Lower leg skin (tissue), 4 donors: ENCODE results near the gene TREH. TPM values are rescaled to one million over a fixed set of nuclear protein-coding genes. Genes with fewer than 3 reads are reported as not detected.

Experiments used
- DNase-seq, 2 donors: peaks; one replicate each; pipeline ENCODE4 v3.0.0-alpha.2; 2019; ENCODE audit warnings: low spot score in 2 of 2
- H3K4me3 ChIP-seq: fragments of 200-600 bp; sonication (generic); 2 replicates; pipeline ENCODE4 v1.5.1; 2017; ENCODE audit warnings: mild to moderate bottlenecking, low read depth; ENCODE audit not compliant: poor library complexity, severe bottlenecking
- CTCF ChIP-seq, 3 donors: fragments of 450-650 bp; IDR thresholded peaks; one replicate each; pipeline ENCODE4 v1.5.1; 2016; ENCODE audit warnings: antibody characterized with exemption in 3 of 3, mild to moderate bottlenecking in 3 of 3, moderate library complexity in 2 of 3
- POLR2A ChIP-seq, 2 donors: fragments of 450-650 bp; IDR thresholded peaks; one replicate each; pipeline ENCODE4 v1.6.1; 2016 to 2017; ENCODE audit warnings: antibody characterized with exemption in 2 of 2, mild to moderate bottlenecking in 1 of 2, moderate library complexity in 1 of 2
- WGBS, 2 donors: methylation state at CpG; one replicate each; pipeline ENCODE4 v1.1.5; 2018; 5-methylcytosine and 5-hydroxymethylcytosine counted together
- intact Hi-C: fragments of 100-400 bp; cut with DNase I; formaldehyde crosslinking; loops from one replicate; pipeline ENCODE4 v1.15.0; 2023; ENCODE audit warnings: low total_unique reads
- total RNA-seq, 4 donors: library from RNA; depleted of rRNA; stranded (reverse); fragments of >200 nt; gene quantifications; one replicate each; pipeline ENCODE4 v1.1.0, GENCODE V29; 2016

TREH gene
- total RNA-seq, 4 donors from 2014 or later, result not detected

DNA sequence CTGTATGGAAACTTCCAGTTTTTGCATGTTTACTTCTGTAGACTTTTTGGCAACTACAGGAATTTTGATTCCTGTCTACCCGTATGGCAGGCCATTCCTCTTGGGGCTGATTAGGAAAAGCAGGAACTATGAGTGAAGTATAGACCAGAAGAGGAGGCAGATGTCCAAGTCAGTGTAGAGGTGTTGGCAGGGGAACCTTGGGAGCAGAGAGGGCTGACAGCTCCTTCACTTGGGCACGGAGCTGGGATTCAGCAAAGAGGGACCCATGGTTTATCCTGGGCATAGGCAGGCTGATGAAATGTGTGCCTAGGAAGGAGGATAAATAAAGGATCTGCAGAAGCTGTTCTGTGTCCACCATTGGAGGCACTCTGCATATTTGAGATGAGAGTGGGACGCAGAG lies 33.1 kb downstream of the TREH start:
- WGBS, 2 donors, result 64 to 67% methylated on average over 3 of the region's 3 CpGs
- intact Hi-C loops, result no loop called here
- no peak overlapping the region for H3K4me3 ChIP-seq
- no peak for DNase-seq
- TF ChIP-seq CTCF (IDR thresholded peaks at IDR 0.05) (no peak), POLR2A (IDR thresholded peaks at IDR 0.05) (no peak)

- no peak overlapping the region for H3K4me3 ChIP-seq
- intact Hi-C loops, result no loop called here
- DNase-seq, result no peak
- WGBS, 2 donors, result 84 to 92% methylated on average over 24 of the region's 24 CpGs
- TF ChIP-seq POLR2A (IDR thresholded peaks at IDR 0.05) (no peak), CTCF (IDR thresholded peaks at IDR 0.05) (no peak)
These were observed 34.3 kb downstream of the TREH start for GRCh38 chr11:118645066-118645715.

DNA sequence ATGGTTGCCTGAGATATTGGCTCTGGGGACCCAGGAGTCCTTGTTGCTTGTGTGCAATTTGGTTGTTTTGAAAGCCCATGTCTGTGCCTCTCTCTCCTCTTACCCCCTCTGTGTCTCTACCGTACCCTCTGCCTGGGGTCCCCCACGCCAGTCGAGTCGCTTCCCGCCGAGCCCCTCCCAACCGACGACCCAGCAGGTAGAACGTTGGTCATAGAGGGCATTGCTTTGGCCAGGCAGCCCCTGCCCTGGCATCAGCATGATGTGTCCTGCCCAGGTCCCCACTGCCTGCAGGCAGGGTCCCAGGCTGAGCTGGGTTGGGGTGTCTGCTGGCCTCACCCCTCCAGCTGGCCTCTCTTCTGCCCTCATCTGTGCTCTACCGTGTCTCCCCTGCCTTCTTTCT lies 35.0 kb downstream of the TREH start:
- DNase-seq, result no peak
- WGBS, 2 donors, result 90 to 94% methylated on average over 10 of the region's 10 CpGs
- TF ChIP-seq POLR2A (IDR thresholded peaks at IDR 0.05), result no peak
- no peak for TF ChIP-seq CTCF (IDR thresholded peaks at IDR 0.05)
- intact Hi-C loops, result no loop called here
- H3K4me3 ChIP-seq, result no peak overlapping the region

GRCh38 chr11:118643995-118644345 lies 35.5 kb downstream of the TREH start:
- no peak overlapping the region for H3K4me3 ChIP-seq
- no peak for TF ChIP-seq POLR2A (IDR thresholded peaks at IDR 0.05)
- no peak for TF ChIP-seq CTCF (IDR thresholded peaks at IDR 0.05)
- no peak for DNase-seq
- 93 to 94% methylated on average over 7 of the region's 7 CpGs for WGBS, 2 donors
- intact Hi-C loops, result no loop called here

DNA sequence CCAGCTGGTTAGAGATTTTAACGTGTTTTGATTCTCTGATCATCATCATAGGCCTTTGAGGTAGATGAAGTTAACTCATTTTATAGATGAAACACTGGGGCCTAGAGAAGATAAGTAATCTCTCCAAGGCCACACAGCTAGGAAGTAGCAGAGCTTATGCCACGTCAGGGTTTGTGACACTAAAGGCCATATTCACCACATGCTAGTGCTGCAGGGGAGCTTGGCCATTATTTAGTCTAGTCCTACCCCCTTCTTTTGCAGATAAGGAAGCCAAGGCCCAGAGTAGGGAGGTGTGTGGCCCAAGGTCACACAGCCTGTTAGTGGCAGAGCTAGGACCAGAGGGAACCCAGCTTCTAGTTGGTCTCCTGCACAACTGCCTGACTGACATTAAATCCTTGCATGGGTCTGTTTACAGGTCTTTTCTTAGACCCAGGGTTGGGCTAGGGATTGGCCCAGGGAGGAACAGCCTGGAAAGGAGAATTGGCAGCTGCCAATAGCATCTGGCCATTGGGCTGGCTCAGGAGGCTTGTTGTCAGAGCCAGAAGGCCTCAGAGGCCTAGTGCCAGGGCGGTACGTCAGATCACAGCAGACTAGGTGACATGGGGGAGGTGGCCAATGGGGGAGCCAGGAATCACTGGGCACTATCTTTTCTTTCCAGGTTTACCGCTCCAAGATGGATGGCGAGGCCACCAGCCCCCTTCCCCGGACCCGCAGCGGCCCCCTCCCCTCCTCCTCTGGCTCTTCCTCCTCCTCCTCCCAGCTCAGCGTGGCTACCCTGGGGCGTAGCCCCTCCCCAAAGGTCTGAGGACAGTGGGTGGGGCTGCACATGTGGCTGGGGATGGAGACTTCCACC lies 36.1 kb downstream of the TREH start:
- no peak for TF ChIP-seq CTCF (IDR thresholded peaks at IDR 0.05)
- TF ChIP-seq POLR2A (IDR thresholded peaks at IDR 0.05), result no peak
- WGBS, 2 donors, result 69 to 74% methylated on average over 11 of the region's 11 CpGs
- intact Hi-C loops, result no loop called here
- no peak overlapping the region for H3K4me3 ChIP-seq
- DNase-seq, result no peak
